ENCODE data around the gene PRDM2.

PRDM2 gene

DNA sequence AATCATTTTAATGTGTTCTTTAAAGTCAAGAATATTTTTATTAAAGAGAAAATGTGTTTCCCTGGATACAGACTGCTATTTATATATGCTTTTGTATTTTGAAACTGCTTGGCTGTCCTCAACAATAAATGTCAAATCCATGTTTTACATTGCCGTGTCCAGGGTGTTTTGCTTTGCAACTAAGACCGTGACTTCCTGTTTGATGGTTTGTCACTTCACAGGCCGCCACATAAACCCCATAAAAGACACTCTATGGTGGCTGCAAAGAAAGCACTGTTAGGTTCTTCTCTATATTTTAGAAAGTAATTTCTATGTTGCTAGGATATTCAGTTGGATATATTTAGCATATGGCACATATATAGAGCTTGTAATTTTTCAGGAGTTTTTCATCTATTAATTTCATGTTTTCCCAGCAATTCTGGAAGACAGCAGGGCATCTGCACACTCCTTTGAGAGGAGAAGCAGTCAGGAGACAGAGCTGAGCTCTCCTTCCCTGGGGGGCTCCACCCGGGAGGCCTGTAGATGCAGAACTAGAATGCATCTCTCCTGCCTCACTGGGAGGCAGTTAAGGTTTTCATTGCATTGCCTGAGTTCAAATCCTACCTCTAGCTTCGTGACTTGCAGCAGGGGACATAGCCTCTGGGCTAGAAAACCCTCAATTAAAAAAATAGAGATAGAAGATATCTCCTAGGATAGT lies 33.1 kb downstream of the PRDM2 start:
- no peak for DNase-seq (ENCODE audit: low read depth)

DNA sequence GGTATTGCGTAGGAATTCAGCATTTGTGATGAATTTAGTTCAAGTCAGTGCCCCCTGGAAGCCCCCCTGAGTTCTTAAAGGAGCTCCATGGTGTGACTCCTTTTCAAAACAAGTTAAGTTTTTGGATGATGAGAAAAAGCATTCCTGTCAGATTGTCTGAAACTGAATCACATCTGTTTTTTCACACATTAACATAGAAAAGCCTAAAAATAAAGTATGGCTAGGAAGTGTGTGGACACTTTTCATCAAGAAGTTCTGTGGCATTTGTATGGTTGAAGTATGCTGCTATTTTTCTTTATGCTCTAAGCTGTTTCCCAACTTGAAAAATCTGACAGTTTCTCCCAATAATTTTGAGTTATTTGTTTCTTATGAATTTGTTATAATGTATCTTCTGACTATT lies 33.7 kb downstream of the PRDM2 start:
- DNase-seq (ENCODE audit: low read depth): no peak

DNA sequence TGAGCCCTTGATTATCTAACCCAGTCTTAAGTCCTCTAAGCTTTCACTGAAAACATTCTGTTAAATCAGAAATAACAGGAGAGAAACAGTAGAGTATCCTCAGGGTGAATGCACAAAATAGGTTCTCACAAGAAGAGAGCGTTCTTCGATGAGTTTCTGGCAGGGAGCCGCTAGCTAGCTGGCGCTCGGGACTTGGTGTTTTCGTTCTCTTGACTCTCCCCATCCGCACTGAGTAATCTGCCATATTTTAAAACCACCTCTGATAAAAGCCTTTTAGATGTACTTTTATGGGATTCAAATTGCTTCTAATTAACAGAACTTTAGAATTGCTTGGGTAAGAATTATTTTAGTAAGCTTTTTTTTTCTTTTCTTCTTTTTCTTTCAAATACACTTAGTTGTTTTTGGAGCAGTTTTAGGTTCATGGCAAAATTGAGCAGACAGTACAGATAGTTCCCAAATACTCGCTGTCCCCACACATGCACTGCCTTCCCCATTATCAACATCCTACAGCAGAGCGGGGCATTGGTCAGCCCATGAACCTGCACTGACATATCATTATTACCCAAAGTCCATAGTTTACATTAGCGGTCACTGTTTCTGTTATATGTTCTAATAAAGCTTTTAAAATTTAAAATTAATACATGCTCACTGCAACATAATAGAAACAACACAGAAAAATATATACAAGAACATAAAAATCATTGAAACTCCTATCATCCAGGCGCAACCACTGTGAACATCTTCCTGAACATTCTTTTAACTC lies 35.4 kb downstream of the PRDM2 start:
- DNase-seq (ENCODE audit: low read depth): no peak

DNA sequence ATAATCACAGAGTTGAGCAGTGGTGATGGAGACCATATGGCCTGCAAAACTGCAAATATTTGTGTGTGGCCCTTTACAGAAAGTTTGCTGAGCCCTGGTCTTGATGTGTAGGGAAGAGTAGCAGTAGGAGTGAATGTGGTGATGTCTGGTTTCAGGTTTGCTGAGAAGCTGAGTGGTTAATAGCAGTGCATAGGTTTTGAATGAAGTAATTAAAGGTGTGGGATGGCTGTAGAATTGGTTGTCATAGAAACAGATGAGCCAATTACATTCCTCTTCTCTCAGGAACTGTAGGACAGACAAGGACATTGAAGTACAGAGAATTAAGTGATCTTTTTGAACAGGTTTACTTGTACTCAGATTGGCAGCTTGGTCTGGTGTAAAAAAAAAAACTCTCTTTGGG lies 37.4 kb downstream of the PRDM2 start:
- no peak for DNase-seq (ENCODE audit: low read depth)

DNA sequence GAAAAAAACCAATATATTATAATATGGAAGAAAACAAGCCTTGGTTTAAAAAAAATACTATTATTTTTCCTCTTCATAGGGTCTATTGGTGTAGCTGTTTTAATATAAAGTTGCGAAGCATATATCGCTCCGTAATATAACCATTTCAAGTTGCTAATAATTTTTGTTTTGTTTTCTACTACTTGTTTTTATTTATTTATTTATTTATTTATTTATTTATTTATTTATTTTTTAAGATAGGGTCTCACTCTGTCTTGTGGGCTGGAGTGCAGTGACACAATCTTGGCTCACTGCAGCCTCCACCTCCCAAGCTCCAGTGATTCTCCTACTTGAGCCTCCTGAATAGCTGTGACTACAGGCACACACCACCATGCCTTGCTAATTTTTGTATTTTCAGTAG lies 46.4 kb downstream of the PRDM2 start:
- DNase-seq (ENCODE audit: low read depth): no peak

DNA sequence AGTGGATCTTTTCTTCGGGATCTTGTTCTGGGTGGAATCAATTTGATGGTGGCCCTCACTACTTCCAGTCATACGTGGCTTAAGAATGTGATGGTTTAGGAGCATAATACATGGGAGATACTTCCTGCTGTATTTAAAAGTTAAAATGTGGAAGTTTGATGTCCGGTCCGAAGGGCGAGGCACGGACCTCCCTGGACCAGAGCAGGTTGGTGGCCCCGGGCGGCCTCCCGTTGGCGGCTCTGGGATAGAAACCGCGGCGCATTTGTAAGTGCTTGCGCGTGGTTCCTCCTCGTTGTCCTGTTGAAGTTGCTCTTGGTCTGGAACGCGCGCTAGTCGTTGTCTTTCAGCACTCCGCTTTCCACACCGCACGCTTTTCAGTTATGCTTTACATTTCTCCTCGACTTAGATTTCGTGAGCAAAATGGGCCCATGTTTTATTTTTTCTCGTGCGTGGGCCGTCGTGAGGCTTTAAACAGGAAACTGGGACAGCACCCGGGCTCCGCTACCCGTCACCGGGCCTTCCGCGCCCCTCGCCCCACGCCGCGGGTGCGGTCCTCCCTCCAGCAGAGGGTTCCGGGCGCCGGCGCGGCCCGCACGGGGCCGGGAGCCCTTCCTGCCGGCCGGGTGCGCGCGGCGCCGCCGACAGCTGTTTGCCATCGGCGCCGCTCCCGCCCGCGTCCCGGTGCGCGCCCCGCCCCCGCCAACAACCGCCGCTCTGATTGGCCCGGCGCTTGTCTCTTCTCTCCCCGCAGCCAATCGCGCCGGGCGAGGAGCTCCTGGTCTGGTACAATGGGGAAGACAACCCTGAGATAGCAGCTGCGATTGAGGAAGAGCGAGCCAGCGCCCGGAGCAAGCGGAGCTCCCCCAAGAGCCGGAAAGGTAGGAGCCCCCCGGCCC lies 48.9 kb downstream of the PRDM2 start:
- peak; percentile 92 for DNase-seq (ENCODE audit: low read depth)

DNA sequence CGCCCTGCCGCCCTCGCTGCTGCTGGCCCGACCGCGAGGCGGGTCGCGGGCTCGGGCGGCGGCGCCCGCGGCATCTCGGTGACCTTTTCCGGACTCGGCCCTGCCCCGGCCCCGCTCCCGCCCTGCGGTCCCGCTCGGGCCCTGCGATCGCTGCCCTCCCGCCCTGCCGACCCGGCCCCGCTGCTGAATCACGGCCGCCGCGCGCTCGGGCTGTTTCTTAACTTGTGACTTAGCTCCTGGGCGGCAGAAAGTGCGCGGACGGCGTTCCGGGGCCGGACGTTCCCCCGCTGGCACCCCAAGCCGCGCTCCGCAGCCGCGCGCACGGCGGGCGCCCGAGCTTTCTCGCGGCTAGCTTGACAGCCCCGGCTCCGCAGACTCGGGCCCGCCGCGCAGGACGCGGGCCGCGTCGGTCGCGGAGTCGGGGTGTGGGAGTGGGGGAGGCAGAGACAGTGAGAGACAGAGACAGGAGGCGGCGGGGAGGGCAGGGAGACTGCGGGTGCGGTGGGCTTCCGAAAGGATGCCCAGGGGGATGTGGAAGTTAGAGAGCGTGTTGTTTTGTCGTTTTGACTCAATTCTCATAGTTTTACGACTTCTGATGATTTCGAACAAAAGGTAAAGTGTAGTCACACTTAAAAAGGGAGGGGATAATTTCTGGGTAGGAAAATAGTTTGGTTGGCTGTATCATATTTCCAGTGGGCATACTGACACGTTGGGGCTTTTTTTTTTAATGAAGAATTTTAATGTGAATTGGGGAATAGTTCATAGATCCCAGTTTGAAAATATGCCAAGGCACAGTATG lies 49.8 kb downstream of the PRDM2 start:
- DNase-seq (ENCODE audit: low read depth): no peak

DNA sequence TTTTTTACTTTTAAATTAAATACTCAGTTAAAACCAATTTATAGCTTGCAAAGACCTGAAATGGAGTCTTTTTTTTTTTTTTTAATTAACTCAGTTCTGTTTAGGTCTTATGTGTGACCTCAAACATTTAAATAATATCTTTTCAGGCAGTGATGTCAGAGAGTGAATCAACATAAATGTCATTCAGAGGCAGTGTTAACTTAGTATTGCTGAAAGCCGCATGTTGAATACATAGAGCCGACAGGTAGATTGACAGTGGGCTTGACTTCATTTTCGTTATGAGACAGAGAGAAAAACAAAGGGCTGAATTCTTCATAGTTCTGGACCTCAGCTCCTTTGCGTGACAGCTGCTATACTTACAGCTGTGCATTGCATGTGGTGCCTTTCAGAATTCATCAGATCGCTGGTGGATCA lies 51.5 kb downstream of the PRDM2 start:
- DNase-seq (ENCODE audit: low read depth): no peak

DNA sequence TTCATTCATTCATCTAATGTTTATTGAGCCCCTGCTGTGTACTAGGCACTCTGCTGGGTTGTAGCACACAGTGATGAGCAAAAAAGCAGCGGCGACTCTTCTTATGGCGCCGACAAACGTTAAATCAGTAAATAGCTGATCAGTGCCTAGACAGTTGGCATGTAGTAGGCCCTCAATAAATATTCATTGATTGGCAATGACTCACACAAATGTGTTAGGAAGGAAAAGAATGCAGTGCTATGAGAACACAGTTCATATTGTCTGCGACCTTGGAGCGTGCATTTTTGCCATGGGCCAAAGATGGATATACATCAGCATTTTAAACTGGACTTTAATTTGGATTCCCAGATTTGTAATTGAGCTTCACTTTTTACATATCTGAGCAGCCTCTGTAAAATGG lies 52.0 kb downstream of the PRDM2 start:
- no peak for DNase-seq (ENCODE audit: low read depth)

DNA sequence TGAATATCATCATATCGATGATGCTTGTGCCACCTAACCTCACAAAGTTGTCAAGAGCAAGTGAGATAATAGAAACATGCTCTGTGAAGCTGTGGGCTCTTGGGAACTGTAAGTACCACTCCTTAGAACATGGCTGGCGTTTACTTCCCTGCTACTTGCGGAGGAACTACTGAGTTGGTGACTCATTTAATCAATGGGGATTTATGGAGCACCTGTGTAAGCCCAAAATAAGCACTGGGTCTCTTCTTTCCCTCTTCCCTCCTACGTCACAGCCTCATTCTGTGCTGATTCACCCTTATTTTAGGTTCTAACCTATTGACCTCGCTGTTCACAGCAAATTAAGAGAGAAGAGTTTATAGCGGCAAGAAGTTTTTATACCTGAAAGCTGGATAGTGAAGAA lies 52.9 kb downstream of the PRDM2 start:
- DNase-seq (ENCODE audit: low read depth): no peak

DNA sequence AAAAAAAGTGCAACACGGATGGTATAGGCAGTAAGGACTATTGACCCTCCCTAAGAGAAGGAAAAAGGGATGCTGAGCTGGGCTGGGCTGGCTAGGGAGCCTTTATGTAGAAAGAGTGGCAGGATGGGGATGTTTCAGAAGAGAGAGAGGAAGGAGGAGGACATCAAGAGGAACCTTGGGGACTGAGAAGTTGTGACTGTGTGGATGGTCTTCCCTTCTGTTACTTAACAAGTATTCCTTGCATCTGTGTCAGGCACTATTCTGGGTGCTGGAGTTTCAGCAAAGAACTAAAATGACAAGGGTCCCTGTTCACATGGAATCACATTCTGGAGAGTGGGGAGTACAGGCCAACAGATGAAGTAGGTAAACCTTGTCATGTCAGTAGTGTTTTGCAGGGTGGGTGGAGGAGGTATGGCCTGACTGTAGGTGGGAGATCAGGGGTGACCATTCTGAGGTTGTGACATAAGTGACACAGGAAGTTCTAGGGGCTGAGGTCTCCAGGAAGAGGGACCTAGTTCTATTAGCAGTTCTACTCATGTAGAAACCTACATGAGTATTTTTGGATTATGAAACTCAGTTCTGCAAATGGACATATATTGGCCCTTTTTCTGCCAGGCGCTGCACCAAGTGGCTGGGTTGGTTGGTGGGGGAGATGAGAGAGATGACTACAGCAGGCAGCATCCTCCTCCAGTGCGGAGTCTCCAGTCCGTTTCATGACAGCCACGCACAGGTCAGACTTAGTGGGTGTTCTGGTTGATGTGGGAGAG lies 53.8 kb downstream of the PRDM2 start:
- DNase-seq (ENCODE audit: low read depth): no peak

DNA sequence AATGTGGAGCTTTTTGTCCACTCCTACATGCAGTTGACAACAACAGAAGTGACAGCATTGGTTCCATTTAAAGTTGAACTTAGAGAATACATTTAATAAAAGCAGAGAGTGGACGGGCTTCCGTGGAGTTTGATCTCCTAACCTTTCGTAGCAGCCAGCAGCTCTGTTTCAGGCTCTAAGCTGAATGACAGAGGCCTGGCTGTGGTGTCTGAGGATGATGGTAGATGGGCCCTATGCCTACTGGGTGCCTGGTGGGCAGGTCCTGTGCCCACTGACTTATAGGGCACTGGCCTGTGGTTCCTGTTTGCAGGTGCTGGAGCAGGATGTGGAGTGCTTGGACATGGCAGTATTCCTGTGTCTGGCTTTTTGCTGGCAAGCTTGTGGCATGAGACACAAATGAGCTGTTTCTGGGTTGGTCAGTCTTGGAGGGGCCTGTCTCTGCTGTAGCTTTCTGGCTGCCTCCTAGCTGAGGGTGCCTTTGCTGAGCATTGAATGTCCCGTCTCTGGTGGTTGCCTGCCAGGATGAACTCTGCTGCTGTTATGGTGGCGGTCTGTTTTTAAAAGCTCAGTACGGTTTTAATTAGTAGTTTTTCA lies 54.6 kb downstream of the PRDM2 start:
- no peak for DNase-seq (ENCODE audit: low read depth)

DNA sequence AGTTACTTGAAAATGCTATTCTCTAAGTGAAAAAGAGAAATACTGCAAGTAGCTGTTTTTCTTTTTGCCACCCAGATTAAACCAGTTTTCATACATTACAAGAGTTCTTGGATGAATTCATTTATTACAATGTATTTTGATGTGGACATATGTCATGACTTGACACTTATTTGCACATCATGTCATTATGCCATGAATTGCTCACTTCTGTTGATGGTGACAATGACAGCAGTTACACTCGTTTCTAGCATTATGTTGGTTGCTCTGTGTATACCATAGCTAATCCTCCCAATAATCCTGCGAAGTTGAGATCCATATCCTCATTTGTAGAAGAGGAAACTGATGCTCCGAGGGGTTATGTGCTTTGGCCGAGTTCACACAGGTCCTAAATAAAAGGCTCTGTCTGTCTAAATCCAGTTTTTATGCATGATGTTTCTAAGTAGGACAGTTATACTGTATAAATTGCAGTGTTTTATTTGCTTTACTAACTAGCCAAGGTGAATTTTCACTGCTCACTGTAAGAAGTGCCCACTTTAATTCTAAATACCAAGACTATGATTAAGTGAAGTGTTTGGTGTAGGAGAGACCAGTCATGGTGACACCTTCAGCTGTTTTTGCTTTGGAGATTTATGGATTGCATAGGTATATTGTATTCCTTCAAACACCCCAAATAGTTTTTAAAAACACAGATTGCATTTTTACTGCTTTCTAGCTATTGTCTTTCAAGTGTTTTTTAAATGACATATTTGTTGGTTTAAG lies 56.7 kb downstream of the PRDM2 start:
- no peak for DNase-seq (ENCODE audit: low read depth)

DNA sequence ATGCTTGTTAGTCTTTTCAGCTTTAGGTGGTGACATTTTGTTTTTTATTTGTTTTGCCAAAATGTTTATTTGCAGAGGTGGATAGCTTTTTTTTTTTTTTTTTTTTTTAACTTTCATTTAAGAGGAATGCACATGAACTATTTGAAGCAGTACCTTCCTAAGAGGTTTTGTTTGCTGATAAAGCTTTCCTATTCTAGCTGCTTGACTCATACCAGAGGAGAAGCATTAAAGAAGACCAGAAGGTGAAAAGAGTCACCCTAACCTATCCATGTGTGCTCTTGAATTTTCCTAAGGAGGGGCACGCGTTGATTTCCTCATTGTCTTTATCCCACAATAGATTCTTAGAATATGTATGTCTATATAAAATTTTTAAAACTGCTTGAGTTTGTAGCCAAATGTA lies 57.7 kb downstream of the PRDM2 start:
- DNase-seq (ENCODE audit: low read depth): no peak

DNA sequence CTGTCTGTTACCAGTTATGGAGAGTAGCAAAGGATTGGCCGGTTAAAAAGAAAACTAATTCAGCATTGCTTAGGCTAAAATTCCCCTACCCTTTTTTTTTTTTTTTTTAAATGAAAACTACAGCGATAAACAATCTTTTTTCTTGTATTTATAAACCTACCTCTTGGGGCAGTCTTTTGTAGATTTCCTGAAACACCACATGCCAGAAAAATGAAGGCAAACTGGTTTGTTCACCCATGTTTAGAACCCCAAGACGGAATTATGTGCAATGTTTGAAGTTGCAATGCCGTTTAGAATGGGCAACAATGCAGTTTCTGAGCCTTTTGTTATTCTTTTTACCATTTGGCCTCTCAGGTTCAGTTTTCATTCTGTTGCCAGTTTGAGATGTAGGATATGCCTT lies 59.1 kb downstream of the PRDM2 start:
- DNase-seq (ENCODE audit: low read depth): no peak

DNA sequence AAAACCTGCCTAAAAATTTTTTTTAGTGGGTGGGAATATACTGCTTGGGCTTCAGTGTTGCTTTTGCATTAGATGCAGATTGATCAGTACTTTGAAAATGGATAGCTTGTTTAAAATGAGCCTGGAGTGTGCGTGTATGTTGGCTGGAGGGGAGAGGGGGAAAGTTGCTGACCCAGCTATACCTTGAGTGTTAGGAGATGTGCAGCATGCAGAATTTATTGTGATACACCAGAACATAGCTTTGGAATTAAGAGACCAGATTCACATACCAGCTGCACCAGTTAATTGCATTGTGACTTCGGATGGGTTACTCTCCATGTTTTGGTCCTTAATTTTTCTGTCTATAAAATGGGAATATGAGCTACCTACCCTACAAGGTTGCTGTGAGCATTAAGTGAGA lies 60.4 kb downstream of the PRDM2 start:
- DNase-seq (ENCODE audit: low read depth): no peak

DNA sequence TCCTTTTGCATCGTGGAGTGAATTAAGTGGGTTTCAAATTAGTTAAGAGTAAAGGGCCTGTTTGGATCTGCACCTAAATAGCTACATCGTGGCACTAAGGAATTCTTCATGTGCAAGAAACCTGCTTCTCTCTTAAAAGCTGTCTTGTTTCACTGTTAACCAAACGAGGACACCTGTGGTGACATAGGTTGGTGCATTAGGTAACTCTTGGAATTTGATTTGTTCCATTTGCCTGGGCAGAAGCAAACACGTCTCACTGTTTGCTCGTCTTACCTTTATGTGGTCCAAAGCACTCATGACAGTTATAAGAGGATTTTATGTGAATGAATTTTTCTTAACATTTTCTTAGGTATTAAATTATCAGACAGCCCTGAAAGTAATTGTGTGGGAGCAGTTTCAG lies 60.9 kb downstream of the PRDM2 start:
- no peak for DNase-seq (ENCODE audit: low read depth)

DNA sequence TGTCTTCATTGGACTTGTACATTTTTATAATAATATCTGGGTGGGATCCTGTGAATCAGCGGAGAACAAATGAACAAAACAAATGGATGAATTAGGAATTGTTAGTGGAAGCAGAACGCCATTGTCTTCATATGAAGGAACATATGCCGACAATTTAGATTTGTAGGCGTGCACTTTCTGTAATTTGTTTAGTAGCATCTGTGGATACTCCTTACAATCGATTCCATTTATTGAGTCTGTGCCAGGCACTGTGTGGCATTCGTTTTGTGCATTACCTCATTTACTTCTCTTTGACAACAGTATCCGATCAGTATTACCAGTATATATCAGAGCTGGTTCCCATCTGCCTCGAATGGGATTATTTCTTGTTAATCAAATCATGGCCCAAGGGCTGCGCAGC lies 61.9 kb downstream of the PRDM2 start:
- no peak for DNase-seq (ENCODE audit: low read depth)

DNA sequence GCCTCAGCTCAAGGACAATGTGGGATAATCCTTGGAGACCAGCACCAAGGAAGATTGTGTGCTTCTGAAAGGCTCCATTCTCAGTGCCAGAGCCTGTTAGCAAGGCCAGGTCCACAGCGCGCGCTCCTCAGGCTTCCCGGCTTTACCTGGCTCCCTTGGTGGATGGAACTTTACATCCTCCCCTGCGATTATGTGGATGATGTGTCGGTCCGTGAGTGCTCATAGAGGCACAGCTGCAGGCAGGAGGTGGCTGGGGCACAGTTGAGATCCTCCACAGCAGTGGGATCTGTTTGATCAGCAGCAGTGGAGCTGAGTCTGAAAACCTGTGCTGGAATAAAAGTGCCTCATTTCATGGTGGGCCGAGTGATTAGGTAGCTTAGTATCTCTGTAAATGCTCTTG lies 62.7 kb downstream of the PRDM2 start:
- no peak for DNase-seq (ENCODE audit: low read depth)

DNA sequence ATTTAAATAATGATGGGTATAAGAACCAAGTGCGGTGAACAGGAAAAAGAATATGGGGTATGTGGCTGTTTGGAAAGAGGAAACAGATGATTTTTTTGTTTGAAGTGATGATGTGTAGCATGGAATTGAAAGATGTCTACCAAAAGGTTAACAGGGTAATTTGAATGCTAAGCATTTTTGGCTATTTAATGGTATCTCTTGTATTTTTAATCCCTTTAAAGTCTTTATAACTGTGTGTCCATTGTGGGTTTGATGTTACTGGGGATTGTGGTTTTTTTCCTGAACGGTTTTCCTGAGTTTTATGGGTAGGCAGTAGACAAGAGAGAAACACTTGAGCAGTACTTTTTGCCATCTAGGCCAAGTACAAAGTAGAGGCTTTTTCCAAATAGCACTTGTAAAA lies 63.2 kb downstream of the PRDM2 start:
- DNase-seq (ENCODE audit: low read depth): no peak

Data from stimulated activated CD8-positive, alpha-beta memory T cell treated with anti-CD3 and anti-CD28 coated beads, Interleukin-7, amount 100 ng/mL, for 24 hours (primary cell).